Endothelial cell (in vitro differentiated cells): ENCODE data around the gene GALNT14. TPM values are rescaled to one million over a fixed set of nuclear protein-coding genes. Genes with fewer than 3 reads are reported as not detected.

ENCODE experiments used
- DNase-seq: peaks from one replicate; pipeline ENCODE4 v3.0.0; 2021; ENCODE audit warnings: low spot score
- H3K27ac Mint-ChIP-seq: one replicate; pipeline ENCODE4 v1.8.0; 2021; ENCODE audit warnings: mixed read lengths, inconsistent platforms; ENCODE audit not compliant: unreplicated experiment
- H3K27me3 Mint-ChIP-seq: one replicate; pipeline ENCODE4 v1.8.0; 2021; ENCODE audit warnings: mild to moderate bottlenecking, moderate library complexity, mixed read lengths, inconsistent platforms; ENCODE audit not compliant: unreplicated experiment
- H3K36me3 Mint-ChIP-seq: one replicate; pipeline ENCODE4 v1.8.0; 2021; ENCODE audit warnings: mild to moderate bottlenecking, low read depth, mixed read lengths, inconsistent platforms; ENCODE audit not compliant: unreplicated experiment
- H3K4me1 Mint-ChIP-seq: one replicate; pipeline ENCODE4 v1.8.0; 2021; ENCODE audit warnings: mild to moderate bottlenecking, mixed read lengths, inconsistent platforms; ENCODE audit not compliant: unreplicated experiment
- H3K4me3 Mint-ChIP-seq: one replicate; pipeline ENCODE4 v1.8.0; 2021; ENCODE audit warnings: mild to moderate bottlenecking, mixed read lengths, inconsistent platforms; ENCODE audit not compliant: unreplicated experiment
- H3K9me3 Mint-ChIP-seq: one replicate; pipeline ENCODE4 v1.8.0; 2021; ENCODE audit warnings: mixed read lengths, inconsistent platforms; ENCODE audit not compliant: unreplicated experiment
- total RNA-seq: library from RNA; stranded (reverse); fragmentation: NEBNext Ultra II Directional; extraction: Animal tissue kit (Norgen Biotek cat#: 25700); gene quantifications from one replicate; pipeline ENCODE4 v1.2.1, GENCODE V29; 2021; ENCODE audit not compliant: unreplicated experiment
- TF ChIP-seq, protein P1 (sequence below): fragments of 200-600 bp; sonication (generic); IDR thresholded peaks from one replicate; pipeline ENCODE4 v1.5.0; 2021; ENCODE audit warnings: antibody characterized with exemption; ENCODE audit not compliant: unreplicated experiment

Gene GALNT14
- total RNA-seq, 1 donor from 2014 or later, result 16.8 TPM

DNA sequence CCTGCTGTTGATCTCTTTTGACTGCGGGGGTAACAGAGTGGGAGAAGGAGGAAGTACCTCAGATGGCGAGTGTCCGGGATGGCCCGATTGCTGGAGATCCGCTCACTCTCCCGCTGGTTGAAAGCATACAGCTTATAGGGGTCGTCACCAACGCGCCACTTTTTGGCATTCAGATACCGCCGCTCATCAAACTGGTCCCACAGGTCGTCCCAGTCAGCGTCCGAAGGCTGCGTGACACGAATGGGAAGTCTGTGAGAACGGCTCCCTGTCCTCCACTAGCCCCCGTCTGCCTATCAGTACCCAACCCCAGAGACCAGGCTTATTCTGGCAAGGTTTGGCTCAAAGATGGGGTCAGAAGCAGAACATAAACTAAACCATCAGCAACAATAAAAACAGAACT is 145.5 kb downstream of the GALNT14 start:
- Mint-ChIP-seq H3K27ac (no peak overlapping the region), H3K27me3 (no peaks in the 10 kb centered on the region), H3K4me3 (no peak overlapping the region), H3K4me1 (no peaks in the 10 kb centered on the region), H3K36me3 (no peaks in the 10 kb centered on the region), H3K9me3 (no peaks in the 10 kb centered on the region)
- no peak for DNase-seq
- TF ChIP-seq, protein P1, sequence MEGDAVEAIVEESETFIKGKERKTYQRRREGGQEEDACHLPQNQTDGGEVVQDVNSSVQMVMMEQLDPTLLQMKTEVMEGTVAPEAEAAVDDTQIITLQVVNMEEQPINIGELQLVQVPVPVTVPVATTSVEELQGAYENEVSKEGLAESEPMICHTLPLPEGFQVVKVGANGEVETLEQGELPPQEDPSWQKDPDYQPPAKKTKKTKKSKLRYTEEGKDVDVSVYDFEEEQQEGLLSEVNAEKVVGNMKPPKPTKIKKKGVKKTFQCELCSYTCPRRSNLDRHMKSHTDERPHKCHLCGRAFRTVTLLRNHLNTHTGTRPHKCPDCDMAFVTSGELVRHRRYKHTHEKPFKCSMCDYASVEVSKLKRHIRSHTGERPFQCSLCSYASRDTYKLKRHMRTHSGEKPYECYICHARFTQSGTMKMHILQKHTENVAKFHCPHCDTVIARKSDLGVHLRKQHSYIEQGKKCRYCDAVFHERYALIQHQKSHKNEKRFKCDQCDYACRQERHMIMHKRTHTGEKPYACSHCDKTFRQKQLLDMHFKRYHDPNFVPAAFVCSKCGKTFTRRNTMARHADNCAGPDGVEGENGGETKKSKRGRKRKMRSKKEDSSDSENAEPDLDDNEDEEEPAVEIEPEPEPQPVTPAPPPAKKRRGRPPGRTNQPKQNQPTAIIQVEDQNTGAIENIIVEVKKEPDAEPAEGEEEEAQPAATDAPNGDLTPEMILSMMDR, result no peak

DNA sequence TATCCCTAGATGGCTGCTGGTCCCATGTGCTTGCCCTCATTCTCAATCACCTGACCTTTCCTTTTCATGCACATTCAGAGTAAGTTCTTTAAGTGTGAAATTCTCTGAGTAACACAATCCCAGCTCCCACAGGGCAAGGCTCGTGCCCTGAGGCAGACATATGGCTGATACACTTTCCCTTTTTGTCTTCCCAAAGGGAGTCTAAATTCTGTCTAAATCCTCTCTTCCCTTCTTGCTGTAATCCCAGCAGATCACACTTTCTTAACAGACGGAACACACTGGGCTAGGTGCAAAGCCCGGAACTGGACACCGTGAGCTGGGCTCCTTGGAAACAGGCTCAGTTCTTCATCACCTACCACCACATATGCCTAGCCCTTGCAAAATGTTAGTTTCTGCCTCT is 147.6 kb downstream of the GALNT14 start:
- TF ChIP-seq, protein P1, result no peak
- no peaks in the 10 kb centered on the region for H3K9me3 Mint-ChIP-seq
- H3K4me1 Mint-ChIP-seq, result peaks cover 1% of the 10 kb centered on the region
- H3K4me3 Mint-ChIP-seq, result no peak overlapping the region
- H3K27me3 Mint-ChIP-seq, result peaks cover 3% of the 10 kb centered on the region
- no peaks in the 10 kb centered on the region for H3K36me3 Mint-ChIP-seq
- no peak overlapping the region for H3K27ac Mint-ChIP-seq
- DNase-seq, result no peak

DNA sequence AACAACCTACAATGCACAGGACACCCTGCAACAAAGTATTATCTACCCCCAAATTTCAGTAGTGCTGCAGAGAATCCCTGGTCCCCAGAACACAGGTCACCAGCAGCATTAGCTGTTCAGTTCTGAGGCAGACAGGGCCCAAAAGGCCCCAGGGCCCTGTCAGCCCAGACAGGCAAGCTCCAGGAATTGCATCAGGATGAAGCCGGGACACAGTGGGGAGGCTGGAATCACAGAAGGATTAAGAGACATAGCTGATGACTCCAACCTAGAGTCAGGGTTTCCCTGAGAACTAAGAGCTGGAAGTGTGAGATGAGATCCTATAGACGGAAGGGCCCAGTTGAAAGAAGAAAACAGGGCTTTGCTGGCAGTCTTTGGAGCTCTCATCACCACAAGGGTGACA is 148.1 kb downstream of the GALNT14 start:
- Mint-ChIP-seq H3K4me3 (no peak overlapping the region), H3K9me3 (no peaks in the 10 kb centered on the region), H3K36me3 (no peaks in the 10 kb centered on the region), H3K27me3 (peaks cover 5% of the 10 kb centered on the region), H3K27ac (no peak overlapping the region), H3K4me1 (peaks cover 6% of the 10 kb centered on the region)
- DNase-seq, result no peak
- TF ChIP-seq, protein P1, result no peak

DNA sequence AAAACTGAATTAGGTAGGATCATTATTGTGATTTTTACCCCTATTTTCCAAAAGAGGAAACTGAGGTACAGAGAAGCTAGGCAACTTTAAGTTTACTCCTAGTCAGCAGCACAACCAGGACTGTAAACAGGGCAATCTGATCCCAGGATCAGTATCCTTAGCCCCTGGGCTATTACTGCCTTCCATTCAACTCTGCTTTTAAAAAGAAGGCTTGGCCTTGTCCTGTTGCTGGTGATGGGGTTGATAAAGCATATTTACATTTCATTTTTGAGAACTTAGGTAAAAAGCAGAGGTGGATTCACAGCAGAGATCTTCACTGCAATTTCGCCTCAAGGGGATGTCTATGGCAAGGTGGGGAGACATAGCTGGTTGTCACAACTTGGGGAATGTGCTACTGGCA is 148.5 kb downstream of the GALNT14 start:
- H3K4me3 Mint-ChIP-seq, result no peak overlapping the region

DNA sequence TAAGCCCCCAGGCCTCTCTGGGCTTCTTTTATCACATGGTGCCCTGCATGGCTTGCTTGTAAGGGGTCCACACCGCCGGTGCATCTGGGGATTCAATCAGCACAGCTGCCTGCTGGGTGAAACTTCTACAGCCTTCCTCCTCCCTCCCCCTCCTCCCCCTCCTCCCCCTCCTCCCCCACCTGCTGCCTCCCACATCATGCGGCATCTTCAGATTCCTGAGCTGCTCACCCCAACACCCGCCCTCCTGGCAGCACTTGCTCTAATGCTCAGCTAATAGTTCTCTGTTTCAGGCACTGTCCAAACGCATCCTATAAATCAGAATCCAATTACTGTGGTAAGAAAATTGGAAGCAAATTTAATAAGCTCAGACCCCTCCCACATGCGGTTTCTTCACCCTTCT is 150.7 kb downstream of the GALNT14 start:
- Mint-ChIP-seq H3K9me3 (no peaks in the 10 kb centered on the region), H3K4me1 (peaks cover 9% of the 10 kb centered on the region), H3K4me3 (no peak overlapping the region), H3K36me3 (no peaks in the 10 kb centered on the region), H3K27me3 (peaks cover 7% of the 10 kb centered on the region), H3K27ac (no peak overlapping the region)
- TF ChIP-seq, protein P1, result no peak
- no peak for DNase-seq

More for the DNA sequence above, 148.5 kb downstream of the GALNT14 start:
- no peaks in the 10 kb centered on the region for H3K36me3 Mint-ChIP-seq
- no peaks in the 10 kb centered on the region for H3K9me3 Mint-ChIP-seq
- peaks cover 5% of the 10 kb centered on the region for H3K27me3 Mint-ChIP-seq
- TF ChIP-seq, protein P1, result no peak
- peaks cover 9% of the 10 kb centered on the region for H3K4me1 Mint-ChIP-seq
- DNase-seq, result no peak
- H3K27ac Mint-ChIP-seq, result no peak overlapping the region
